ENCODE data around the gene LGI4.
A peak's percentile ranks its signal among the peaks of the same experiment; 100 is the strongest.
"Not testable (repeated sequence)": the region's sequence is repeated elsewhere in the genome, so short reads cannot be mapped to it uniquely, and the experiment has no call there.

Gene LGI4

DNA sequence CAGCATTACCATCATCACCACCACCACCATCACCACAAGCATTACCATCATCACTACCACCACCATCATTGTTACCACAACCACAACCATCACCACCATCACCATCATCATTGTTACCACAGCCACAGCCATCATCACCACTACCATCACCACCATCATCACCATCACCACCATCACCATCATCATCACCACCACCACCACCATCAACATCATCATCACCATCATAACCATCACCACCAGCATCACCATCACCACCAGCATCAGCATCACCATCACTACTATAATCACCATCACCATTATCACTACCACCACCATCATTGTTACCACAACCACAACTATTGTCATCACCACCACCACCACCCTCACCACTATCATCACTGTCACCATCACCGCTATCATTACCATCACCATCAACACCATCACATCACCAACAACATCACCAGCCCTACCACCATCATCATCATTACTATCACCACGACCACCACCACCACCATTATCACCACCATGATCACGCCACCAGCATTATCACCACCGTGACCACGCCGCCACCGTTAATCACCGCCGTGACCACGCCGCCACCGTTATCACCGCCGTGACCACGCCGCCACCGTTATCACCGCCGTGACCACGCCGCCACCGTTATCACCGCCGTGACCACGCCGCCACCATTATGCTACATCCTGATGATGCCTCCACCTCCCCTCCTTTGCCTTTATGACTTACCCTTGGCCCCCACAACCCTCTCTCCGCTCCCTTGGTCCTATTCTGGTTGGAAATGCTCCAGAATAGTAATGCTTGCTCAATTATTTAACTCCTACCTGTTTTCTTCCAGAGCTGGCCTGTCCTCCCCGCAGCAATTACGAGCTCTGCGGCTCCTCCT is 29.2 kb downstream of the LGI4 start:
- DNase-seq (ENCODE audit: low read depth) = no peak

DNA sequence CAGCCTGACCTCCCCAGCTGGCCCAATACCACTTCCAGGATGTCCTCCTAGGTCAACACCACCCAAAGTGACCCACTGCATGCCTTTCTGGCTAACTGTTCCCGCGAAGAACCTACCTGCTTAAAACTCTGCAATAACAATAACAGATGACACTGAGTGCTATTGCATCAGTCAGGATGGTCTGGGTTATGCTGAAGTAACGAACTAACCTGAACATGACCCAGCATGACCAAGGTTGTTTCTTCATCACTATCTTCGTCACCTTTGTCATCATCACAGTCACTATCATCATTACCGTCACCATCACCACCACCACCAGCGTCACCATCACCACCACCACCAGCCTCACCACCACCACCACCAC is 29.8 kb downstream of the LGI4 start:
- DNase-seq (ENCODE audit: low read depth) = no peak

DNA sequence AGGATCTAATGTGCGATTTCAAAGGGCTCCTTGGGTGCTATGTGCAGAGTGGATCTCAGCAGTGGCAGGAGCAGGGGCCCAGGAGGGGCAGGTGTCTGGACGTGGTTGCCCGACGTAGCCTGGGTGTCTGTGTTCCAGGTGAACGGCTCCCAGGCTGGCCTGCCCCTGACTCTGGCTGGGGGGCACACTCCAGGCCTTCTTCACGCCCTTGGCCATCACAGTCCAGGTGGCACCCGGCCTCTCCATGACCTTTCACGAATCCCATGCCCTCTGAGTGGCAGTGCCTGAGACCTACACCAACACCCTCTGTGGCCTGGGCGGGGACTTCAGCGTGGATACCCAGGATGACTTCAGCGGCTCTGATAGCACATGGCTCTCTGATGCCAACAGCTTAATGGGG is 30.5 kb downstream of the LGI4 start:
- DNase-seq (ENCODE audit: low read depth) = no peak

DNA sequence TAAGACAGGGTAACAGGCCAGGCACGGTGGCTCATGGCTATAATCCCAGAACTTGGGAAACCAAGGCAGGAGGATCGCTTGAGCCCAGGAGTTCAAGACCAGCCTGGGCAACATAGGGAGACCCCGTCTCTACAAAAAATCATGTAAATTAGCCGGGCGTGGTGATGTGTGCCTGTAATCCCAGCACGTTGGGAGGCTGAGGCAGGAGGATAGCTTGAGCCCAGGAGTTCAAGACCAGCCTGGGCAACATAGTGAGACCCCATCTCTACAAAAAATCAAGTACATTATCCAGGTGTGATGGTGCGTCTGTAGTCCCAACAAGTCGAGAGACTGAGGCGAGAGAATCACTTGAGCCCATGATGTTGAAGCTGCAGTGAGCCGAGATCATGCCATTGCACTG is 31.2 kb downstream of the LGI4 start:
- not testable (repeated sequence) for DNase-seq (ENCODE audit: low read depth)

DNA sequence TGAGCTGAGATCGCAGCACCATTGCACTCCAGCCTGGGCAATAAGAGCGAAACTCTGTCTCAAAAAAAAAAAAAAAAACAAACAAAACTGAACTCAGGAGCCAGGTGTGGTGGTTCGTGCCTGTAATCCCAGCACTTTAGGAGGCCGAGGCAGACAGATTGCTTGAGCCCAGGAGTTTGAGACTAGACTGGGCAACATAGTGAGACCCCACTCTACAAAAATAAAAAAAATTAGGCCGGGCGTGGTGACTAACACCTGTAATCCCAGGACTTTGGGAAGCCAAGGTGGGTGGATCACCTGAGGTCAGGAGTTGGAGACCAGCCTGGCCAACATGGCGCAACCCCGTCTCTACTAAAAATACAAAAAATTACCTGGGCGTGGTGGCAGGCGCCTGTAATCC is 32.9 kb downstream of the LGI4 start:
- DNase-seq (ENCODE audit: low read depth) = not testable (repeated sequence)

DNA sequence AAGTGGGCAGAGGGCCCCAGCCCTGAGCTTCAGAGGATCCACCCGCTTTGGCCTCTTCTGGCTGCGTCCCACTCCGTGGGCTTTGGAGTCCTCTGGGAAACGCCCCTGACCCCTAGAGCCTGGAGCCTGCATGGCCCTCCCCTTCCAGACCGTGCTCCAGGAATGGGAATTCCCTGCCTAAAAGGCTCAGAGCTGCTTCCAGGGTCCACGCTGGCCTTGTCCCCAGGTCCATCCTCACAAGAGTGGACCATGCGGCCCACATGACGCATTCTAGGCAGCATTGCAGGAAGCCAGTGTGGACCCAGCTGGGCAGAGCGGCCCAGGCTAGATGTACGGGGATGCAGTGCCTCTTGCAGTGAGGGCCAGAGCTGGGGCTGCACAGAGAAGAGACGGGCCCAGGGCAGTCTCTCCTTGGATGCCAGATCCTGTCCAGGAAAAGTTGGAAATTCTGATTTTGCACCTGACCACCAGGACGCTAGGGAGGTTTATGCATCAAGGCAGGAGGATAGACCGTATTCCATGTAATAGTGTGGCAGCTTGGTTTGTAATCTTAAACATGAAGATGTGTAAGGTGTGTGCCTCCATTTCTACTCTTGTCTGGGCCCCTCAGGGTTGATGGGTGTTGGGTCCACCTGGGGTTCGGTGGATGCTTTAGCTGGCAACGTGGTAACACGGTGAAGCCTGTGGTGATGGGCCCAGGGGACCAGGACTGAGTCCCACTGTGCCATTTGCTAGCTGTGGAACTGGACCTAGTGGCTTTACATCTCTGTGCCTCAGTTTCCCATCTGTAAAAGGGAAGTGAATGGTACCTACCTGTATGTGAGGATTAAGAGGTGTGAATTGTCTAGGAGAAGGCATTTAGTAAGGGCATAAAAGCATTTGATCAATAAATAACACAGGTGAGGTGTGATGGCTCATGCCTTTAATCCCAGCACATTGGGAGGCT is 34.0 kb downstream of the LGI4 start:
- no peak for DNase-seq (ENCODE audit: low read depth)

DNA sequence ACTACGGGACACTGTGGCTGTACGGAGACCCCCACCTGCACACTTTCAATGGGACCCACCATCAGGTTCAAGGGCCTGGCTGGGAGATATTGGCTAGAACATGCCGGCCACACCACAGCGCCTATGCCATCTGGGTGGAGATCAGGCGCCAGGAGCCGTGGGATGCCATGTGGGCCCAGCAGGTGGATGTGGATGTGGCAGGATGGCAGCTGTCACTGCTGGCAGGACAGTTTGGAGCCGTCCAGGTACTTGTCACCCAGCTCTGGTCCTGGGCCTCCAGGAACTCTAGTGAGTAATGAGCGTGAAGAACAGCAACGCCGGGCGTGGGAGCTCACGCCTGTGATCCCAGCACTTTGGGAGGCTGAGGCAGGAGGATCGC is 35.0 kb downstream of the LGI4 start:
- DNase-seq (ENCODE audit: low read depth) = no peak

DNA sequence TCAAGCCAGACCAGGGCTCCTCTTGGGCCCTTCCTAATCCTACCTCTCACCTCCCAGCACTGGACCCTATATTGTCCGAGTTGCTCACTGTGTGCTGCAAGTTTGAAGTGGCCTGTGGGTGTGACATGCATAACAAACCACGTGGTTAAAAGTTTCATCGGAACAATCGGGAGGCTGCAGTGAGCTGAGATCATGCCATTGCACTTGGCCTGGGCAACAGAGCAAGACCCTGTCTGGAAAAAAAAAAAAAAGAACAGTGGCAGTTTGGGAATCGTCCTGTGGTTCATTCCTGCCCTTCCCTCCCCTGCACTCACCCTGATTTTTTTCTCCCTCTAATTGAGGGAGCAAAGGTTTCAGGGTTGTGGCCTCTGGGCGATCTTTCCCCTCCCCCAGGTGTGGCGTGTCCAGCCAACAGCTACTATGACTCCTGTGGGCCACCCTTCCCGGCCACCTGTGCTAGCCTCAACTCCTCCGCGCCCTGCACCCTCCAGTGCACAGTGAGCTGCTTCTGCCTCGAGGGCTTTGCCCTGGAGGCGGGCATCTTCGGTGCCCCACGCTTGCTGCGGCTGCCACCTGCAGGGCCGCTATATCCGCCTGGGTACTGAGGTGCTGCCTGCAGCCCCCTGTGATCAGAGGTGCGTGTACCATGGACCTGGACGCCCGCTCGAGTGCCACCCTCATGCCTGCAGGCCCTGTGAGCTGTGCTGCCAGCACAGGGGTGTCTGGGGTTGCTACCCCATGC is 35.5 kb downstream of the LGI4 start:
- DNase-seq (ENCODE audit: low read depth) = no peak

DNA sequence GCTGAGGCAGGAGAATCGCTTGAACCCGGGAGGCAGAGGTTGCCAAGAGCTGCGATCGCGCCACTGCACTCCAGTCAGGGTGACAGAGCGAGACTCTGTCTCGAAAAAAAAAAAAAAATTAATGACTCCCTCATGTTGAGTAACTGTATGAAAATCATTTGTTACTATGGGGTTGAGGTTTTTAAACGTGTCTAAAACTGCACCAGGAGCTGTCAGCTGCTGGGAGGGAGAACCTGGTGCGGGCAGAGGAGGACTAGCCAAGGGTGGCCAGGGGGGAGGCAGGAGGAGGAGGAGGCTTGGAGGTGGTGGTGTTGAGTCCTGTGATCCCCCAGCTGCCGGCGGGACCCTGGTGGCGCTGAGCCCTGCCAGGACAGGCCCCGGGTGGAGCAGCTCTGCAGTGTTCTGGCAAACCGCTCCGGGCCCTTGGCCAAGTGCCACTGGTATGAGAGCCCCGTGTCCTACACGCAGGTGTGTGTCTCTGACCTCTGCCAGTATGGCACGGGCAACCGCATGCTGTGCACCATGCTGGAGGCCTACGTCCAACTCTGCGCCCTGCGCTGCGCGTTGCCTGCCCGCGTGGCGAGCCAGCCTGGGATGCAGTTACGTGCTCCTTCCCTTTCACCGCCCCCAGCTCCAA is 36.3 kb downstream of the LGI4 start:
- no peak for DNase-seq (ENCODE audit: low read depth)

DNA sequence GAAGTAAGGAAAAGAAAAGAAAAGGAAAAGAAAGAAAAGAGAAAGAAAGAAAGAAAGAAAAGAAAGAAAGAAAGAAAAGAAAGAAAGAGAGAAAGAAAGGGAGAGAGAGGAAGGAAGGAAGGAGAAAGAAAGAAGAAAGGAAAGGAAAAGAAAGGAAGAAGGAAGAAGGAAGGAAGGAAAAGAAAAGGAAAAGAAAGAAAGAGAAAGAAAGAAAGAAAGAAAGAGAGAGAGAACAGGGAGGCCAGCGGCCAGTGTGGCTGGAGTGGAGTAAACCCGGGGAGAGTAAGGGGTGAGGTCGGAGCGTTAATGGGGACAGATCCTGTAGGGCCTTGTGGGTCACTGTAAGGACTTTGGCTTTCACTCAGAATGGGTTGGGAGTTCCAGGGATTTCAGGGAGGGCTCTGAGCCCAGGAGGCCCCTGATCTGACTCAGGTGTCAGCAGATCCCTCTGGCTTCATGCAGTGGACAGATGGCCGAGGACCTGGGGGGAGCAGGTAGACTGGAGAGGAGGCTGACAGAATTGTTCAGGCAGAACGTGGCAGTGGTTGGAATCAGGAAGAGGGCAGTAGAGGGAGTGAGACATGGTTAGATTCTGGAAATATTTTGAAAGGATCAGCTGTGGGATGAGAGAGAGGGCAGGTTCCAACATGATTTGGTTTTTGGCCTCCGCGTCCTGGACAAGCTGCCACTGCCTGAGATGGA is 39.0 kb downstream of the LGI4 start:
- no peak for DNase-seq (ENCODE audit: low read depth)

DNA sequence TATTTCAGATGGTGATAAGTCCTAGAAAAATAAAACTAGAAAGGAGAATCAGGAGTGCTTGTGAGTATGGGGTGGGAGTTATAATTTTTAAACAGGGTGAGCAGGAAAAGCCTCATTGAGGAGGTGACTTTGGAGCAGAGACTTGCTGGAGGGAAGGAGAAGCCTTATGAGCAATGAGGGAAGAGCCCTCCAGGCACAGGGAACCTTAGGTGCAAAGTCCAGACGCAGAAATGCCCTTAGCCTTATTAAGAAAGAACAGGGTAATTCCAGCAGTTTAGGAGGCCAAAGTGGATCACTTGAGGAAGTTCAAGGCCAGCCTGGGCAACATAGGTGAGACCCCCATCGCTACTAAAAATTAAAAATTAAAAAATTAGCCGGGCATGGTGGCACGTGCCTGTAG is 40.2 kb downstream of the LGI4 start:
- DNase-seq (ENCODE audit: low read depth) = no peak

DNA sequence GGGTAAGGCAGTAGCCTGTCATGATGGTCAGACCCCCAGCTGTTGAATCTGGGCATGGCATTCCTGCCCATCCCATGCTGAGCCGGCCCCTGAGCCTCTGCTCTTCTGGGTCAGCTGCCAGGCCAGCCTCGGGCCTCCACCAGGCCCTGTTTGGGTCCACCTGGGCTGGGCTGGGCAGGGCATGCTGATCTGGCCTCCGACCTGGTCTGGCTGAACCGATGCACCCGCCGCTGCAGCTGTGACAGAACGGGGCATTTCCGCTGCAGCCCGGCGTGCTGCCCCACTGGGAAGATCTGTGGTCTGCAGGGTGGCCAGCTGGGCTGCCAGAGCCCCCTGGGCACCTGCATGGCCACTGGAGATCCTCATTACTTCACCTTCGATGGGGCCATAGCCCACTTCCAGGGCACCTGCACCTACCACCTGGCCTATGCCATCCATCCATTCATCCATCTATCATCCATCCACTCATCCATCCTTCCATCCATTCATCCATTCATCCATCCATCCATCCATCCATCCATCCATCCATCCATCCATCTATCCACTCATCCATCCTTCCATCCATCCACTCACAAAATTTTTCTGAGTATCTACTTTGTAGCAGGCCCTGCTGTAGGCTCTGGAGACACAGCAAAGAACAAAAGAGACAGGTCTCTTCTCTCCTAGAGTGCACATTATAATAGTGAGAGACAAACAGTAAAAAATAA is 40.8 kb downstream of the LGI4 start:
- no peak for DNase-seq (ENCODE audit: low read depth)

DNA sequence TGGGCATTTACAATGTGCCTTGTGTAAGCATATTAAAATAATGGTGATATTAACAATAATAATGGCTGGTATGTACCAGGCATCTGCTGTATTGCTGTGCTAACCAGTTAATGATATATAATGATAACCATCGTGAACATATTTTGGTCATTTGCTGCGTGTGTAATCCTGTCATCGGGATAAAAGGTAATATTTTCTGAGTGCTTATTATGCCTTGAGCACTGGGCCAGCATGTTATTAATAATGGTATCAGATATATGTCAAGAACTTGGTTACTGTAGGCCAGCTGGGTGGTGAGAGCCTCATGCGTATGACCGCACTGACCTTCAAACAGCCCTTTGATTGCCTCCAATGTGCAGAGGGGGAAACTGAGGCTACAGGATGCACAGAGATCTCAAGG is 41.4 kb downstream of the LGI4 start:
- no peak for DNase-seq (ENCODE audit: low read depth)

DNA sequence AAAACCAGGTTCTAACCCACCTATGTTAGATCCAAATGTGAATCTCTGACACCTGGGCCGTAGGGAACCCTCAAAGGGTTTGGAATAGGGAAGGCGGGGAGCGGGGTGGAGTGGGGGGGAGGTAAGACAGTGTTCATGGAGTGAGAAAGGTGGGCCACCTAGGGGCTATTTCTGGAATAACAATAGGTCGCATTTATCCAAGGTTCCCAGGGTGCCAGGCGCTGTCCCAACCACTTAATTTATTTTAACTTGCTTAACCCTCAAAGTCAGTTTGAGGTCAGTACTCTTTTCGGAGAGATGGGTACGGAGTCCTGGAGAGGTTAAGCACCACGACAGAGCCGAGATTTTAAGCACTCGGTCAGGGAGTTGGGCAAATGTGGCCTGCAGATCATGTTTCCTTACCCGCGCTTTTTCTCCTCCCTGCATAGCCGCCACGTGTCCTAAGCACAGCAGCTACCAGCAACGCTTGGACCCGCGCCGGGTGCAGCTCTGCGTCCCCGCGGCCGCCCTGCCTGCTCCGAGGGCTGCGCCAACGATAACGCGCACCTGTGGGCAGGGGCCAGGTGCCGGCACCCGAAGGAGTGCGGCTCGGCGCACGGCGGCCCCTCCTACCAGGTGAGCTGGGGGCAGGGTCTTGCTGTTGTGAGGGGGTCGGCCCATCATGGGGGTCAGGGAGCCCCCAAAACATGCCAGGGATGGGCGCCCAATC is 44.2 kb downstream of the LGI4 start:
- DNase-seq (ENCODE audit: low read depth) = peak; percentile 23

DNA sequence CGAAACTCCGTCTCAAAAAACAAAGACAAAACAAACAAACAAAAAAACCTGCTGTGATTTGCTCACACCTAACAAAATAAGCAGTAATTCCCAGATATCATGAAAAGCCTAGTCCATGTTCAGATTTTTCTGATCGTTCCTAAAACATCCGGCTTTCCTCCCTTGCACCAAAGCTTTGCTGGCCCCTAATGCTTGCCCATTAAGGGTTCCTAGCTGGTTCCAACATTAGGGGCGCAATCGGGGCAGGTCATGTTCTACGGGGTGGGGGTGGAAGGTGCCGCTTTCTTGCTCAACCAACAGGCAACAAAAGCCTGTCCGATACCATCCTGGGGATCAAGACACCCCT is 44.7 kb downstream of the LGI4 start:
- no peak for DNase-seq (ENCODE audit: low read depth)

DNA sequence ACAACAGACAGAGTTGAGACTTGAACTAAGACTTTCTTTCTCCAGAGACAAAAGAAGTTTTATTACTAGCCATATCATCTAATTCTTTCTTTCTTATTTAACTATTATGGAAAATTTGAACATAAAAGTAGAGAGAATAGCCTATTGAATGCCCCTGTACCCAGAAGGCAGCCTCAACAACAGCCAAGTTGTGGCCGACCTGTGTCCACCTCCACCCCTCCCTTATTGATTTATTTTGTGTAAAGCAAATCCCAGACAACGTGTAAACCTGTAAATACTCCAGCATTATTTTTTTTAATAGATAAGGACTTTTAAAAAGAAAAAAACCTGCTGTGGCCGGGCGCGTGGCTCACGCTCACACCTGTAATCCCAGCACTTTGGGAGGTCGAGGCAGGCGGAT is 45.3 kb downstream of the LGI4 start:
- DNase-seq (ENCODE audit: low read depth) = no peak

DNA sequence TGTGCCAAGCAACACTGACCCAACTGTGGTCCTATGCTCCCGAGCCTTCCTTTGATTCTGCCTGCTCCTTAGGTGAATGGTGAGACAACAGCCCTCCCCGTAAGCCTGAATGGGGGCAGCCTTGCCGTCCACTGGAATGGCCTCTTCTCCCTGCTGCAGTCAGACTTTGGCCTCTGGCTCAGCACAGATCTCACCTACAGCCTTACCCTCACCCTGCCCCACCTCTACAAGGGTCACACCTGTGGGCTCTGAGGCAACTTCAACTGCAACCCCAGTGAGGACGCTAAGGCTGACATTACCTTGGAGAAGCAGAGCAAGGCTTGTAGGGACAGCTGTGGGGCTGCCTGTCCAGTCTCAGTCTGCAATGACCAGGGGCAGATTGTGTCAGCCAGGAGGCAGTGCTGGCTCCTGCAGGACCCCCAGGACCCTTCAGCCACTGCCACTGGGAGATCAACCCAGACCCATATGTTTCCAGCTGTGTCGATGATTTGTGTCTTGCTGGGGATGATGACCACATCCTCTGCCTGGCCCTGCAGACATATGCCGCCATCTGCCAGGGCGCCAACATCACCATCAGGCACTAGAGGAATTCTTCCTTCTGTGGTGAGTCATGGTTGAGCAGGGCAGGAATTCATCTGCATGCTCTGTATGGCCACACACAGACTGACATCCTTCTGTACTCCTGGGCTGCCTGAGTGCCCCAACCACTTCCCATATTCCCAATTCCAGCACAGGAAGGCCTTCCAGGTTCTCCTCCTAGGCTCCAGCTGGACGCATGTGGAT is 46.5 kb downstream of the LGI4 start:
- peak; percentile 87 for DNase-seq (ENCODE audit: low read depth)

DNA sequence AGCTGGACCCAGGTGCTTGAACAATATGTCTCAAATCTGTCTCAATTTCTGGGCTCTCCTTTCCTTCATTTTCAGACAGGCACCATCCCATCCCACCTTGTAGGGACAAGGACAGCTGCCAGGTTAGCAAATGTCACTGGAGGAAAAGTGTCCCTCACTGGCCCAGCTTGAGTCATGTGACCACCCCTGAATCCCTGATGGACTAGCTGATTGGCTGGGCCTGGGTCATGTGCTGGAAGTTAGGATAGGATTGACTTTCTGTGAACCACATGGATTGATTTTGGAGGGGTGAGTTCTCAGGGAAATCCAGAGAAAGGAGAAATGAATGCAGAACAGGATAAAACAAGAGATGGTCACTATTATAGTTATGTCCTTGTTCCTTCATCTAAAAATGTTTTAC is 47.5 kb downstream of the LGI4 start:
- DNase-seq (ENCODE audit: low read depth) = no peak

DNA sequence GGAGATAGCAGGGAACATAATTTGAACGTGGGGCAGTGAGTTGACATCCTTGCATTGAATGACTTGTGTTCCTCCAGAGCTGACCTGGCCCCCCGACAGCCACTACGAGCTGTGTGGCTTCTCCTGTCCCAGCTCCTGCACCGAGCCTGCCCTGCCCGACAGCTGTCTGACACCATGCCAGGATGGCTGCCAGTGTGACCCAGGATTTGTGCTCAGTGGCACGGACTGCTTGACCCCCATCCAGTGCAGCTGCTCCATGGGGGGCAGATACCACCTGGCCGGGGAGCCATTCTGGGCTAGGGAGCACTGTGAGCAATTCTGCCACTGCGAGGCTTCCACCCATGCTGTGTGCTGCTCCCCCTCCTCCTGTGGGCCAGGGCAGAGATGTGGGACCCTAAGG is 48.4 kb downstream of the LGI4 start:
- no peak for DNase-seq (ENCODE audit: low read depth)

Data from HS-5 (cell line).